ENCODE data around the gene MYL2. TPM values are rescaled to one million over a fixed set of nuclear protein-coding genes. Genes with fewer than 3 reads are reported as not detected.

MYL2 gene
- polyA plus RNA-seq, 1 donor from 2014 or later: not detected

- H3K27ac ChIP-seq (ENCODE audit: low read length): no peak overlapping the region
- H3K4me2 ChIP-seq (ENCODE audit: low read length): no peak overlapping the region
- peaks cover 4% of the 10 kb centered on the region for H3K27me3 ChIP-seq (ENCODE audit: insufficient read depth, low read depth, low read length)
- H3K36me3 ChIP-seq (ENCODE audit: insufficient read depth, low read length): no peaks in the 10 kb centered on the region
- H2AFZ ChIP-seq (ENCODE audit: low read depth, low read length): no peak overlapping the region
- no peaks in the 10 kb centered on the region for H3F3A ChIP-seq (ENCODE audit: insufficient read depth, low read length, poor library complexity, severe bottlenecking)
- H4K20me1 ChIP-seq (ENCODE audit: insufficient read depth): no peaks in the 10 kb centered on the region
- H3K9me3 ChIP-seq (ENCODE audit: low read length): no peaks in the 10 kb centered on the region
- no peak overlapping the region for H3K9ac ChIP-seq (ENCODE audit: low read length)
- H3K4me3 ChIP-seq (ENCODE audit: low read length): no peak overlapping the region
- TF ChIP-seq EZH2 (IDR thresholded peaks at IDR 0.05; ENCODE audit: borderline replicate concordance, insufficient read depth, low read length, poor library complexity, severe bottlenecking) (no peak), POLR2AphosphoS5 (IDR thresholded peaks at IDR 0.05) (no peak), SMC3 (conservative IDR thresholded peaks at IDR 0.05; ENCODE audit: poor library complexity) (no peak)
- no peaks in the 10 kb centered on the region for H3K9me2 ChIP-seq (ENCODE audit: insufficient read depth, low read length)
- H3K79me2 ChIP-seq (replicated peaks; ENCODE audit: insufficient read depth, low read length): no peaks in the 10 kb centered on the region
These were observed 13.9 kb upstream of the MYL2 start for GRCh38 chr12:110934093-110934852.

DNA sequence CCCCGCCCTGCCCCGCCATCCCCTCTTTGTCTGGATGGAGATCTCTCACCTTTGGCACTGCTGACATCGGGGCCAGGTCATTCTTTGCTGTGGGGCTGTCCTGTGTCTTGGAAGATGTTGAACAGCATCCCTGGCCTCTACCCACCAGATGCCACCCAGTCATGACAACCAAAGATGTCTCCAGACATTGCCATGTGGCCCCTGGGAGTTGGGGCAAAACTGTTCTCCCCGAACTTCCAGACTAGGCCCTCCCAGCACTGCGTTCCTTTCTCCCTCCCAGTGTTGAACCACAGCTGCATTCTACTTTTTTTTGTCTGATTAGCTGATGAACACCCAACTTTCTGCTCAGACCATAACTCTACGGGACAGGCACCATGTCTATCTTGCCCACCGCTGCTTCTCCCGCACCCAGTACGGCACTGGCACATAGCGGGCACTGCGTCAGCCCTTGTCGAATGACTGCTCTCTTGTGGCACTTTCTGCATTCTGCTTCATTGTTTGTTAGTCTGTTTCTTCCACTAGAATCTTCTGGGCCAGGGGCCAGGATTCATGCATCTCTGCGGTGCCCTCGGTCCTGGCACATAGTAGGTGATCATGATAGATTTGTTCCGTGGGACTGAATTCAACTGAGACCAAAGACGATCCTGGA lies 13.1 kb upstream of the MYL2 start:
- no peaks in the 10 kb centered on the region for H3K79me2 ChIP-seq (replicated peaks; ENCODE audit: insufficient read depth, low read length)
- no peaks in the 10 kb centered on the region for H3K36me3 ChIP-seq (ENCODE audit: insufficient read depth, low read length)
- no peak overlapping the region for H3K4me2 ChIP-seq (ENCODE audit: low read length)
- no peak overlapping the region for H3K9ac ChIP-seq (ENCODE audit: low read length)
- no peak overlapping the region for H2AFZ ChIP-seq (ENCODE audit: low read depth, low read length)
- H3K27me3 ChIP-seq (ENCODE audit: insufficient read depth, low read depth, low read length): peaks cover 4% of the 10 kb centered on the region
- no peak for TF ChIP-seq EZH2 (IDR thresholded peaks at IDR 0.05; ENCODE audit: borderline replicate concordance, insufficient read depth, low read length, poor library complexity, severe bottlenecking)
- no peak for TF ChIP-seq TAF1 (IDR thresholded peaks at IDR 0.05; ENCODE audit: low read depth)
- TF ChIP-seq MXI1 (conservative IDR thresholded peaks at IDR 0.05; ENCODE audit: poor library complexity, severe bottlenecking): no peak
- no peak for TF ChIP-seq CTCF (IDR thresholded peaks at IDR 0.05; ENCODE audit: poor library complexity, severe bottlenecking)
- no peak for TF ChIP-seq SMC3 (conservative IDR thresholded peaks at IDR 0.05; ENCODE audit: poor library complexity)
- no peak for TF ChIP-seq RAD21 (conservative IDR thresholded peaks at IDR 0.05)
- no peak for TF ChIP-seq EP300 (conservative IDR thresholded peaks at IDR 0.05; ENCODE audit: poor library complexity, severe bottlenecking)
- TF ChIP-seq REST (IDR thresholded peaks at IDR 0.05; ENCODE audit: borderline replicate concordance): no peak
- TF ChIP-seq POLR2AphosphoS5 (IDR thresholded peaks at IDR 0.05): no peak
- no peak overlapping the region for H3K27ac ChIP-seq (ENCODE audit: low read length)
- no peaks in the 10 kb centered on the region for H3K9me2 ChIP-seq (ENCODE audit: insufficient read depth, low read length)
- no peaks in the 10 kb centered on the region for H3K9me3 ChIP-seq (ENCODE audit: low read length)
- no peaks in the 10 kb centered on the region for H3F3A ChIP-seq (ENCODE audit: insufficient read depth, low read length, poor library complexity, severe bottlenecking)
- H3K4me3 ChIP-seq (ENCODE audit: low read length): no peak overlapping the region
- no peaks in the 10 kb centered on the region for H4K20me1 ChIP-seq (ENCODE audit: insufficient read depth)

Measured in neural cell (in vitro differentiated cells).